ENCODE measurements around the gene SRF. TPM values are rescaled to one million over a fixed set of nuclear protein-coding genes. Genes with fewer than 3 reads are reported as not detected.

The SRF gene
- total RNA-seq, 1 donor from 2014 or later = 71.2 TPM

DNA sequence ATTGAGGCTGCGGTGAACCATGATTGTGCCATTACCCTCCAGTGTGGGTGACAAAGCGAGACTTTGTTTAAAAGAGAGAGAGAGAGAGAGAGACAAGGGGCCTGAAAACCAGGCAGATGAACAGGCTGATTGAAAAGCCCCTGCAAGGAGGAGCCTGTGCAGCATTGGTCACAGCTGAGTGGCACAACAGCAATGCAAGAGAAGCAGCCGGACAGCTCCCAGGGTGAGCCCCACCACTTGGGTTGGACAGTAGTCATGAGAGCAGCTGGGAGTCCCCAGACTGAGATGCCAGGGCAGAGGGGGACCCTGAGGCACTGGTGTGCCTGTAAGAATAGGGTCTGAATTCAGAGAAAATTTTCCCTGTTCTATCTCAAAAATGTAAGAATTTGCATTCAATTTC, 48.0 kb downstream of the SRF start:
- H3K27ac ChIP-seq = no peak overlapping the region
- no peak for DNase-seq (ENCODE audit: low spot score in 2 of 2)
- TF ChIP-seq, protein P1, sequence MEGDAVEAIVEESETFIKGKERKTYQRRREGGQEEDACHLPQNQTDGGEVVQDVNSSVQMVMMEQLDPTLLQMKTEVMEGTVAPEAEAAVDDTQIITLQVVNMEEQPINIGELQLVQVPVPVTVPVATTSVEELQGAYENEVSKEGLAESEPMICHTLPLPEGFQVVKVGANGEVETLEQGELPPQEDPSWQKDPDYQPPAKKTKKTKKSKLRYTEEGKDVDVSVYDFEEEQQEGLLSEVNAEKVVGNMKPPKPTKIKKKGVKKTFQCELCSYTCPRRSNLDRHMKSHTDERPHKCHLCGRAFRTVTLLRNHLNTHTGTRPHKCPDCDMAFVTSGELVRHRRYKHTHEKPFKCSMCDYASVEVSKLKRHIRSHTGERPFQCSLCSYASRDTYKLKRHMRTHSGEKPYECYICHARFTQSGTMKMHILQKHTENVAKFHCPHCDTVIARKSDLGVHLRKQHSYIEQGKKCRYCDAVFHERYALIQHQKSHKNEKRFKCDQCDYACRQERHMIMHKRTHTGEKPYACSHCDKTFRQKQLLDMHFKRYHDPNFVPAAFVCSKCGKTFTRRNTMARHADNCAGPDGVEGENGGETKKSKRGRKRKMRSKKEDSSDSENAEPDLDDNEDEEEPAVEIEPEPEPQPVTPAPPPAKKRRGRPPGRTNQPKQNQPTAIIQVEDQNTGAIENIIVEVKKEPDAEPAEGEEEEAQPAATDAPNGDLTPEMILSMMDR (IDR thresholded peaks at IDR 0.05) = no peak
- intact Hi-C loops (cut with DNase I) = no loop called here
- peaks cover 38 to 64% of the 10 kb centered on the region in 2 donors for H3K36me3 ChIP-seq
- H3K4me1 ChIP-seq = no peaks in the 10 kb centered on the region
- no peaks in the 10 kb centered on the region for H3K27me3 ChIP-seq
- no peak overlapping the region for H3K4me3 ChIP-seq
- no peaks in the 10 kb centered on the region for H3K9me3 ChIP-seq

DNA sequence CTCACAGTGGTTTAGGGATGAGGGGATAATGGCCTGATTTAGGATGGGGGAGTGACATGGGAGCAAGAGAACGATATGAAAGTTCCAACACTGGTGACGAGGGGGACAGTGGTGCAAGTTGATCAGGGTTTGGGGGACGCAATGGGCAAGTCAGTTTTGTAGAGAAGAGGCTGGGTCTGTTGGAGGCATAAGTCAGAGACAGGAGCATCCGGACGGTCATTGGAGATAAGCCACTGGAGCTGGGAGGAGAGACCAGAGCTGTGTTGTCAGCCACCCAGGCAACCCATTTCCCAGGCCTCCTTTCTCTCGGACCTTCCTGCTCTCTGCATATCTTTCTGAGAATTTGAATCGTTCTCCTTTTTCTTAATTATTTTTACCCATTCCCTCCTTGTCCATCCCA, 48.7 kb downstream of the SRF start:
- Histone ChIP-seq H3K27me3 (no peaks in the 10 kb centered on the region), H3K9me3 (no peaks in the 10 kb centered on the region), H3K27ac (no peak overlapping the region), H3K4me1 (no peaks in the 10 kb centered on the region), H3K36me3 (peaks cover 38 to 68% of the 10 kb centered on the region in 2 donors), H3K4me3 (no peak overlapping the region)
- DNase-seq (ENCODE audit: low spot score in 2 of 2) = no peak
- TF ChIP-seq, protein P1 (IDR thresholded peaks at IDR 0.05) = no peak
- intact Hi-C loops (cut with DNase I) = no loop called here

DNA sequence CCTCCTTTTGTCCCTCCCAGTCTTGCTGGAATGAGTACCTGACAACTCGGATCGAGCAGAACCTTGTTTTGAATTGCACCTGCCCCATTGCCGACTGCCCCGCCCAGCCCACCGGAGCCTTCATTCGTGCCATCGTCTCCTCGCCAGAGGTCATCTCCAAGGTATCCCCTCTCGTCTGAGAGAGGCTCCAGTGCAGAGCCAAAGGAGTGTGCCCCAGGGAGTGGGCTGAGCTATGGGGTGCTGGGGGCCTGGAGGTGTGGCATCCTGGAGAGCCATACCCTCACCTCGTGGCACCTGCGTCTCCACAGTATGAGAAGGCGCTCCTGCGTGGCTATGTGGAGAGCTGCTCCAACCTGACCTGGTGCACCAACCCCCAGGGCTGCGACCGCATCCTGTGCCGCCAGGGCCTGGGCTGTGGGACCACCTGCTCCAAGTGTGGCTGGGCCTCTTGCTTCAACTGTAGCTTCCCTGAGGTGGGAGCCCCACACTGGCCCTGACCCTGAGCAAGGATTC, 49.4 kb downstream of the SRF start:
- no peak overlapping the region for H3K27ac ChIP-seq
- DNase-seq (ENCODE audit: low spot score in 2 of 2) = no peak
- H3K4me1 ChIP-seq = no peaks in the 10 kb centered on the region
- H3K4me3 ChIP-seq = no peak overlapping the region
- TF ChIP-seq, protein P1 (IDR thresholded peaks at IDR 0.05) = no peak
- no peaks in the 10 kb centered on the region for H3K27me3 ChIP-seq
- intact Hi-C loops (cut with DNase I) = no loop called here
- peaks cover 33 to 61% of the 10 kb centered on the region in 2 donors for H3K36me3 ChIP-seq
- no peaks in the 10 kb centered on the region for H3K9me3 ChIP-seq

DNA sequence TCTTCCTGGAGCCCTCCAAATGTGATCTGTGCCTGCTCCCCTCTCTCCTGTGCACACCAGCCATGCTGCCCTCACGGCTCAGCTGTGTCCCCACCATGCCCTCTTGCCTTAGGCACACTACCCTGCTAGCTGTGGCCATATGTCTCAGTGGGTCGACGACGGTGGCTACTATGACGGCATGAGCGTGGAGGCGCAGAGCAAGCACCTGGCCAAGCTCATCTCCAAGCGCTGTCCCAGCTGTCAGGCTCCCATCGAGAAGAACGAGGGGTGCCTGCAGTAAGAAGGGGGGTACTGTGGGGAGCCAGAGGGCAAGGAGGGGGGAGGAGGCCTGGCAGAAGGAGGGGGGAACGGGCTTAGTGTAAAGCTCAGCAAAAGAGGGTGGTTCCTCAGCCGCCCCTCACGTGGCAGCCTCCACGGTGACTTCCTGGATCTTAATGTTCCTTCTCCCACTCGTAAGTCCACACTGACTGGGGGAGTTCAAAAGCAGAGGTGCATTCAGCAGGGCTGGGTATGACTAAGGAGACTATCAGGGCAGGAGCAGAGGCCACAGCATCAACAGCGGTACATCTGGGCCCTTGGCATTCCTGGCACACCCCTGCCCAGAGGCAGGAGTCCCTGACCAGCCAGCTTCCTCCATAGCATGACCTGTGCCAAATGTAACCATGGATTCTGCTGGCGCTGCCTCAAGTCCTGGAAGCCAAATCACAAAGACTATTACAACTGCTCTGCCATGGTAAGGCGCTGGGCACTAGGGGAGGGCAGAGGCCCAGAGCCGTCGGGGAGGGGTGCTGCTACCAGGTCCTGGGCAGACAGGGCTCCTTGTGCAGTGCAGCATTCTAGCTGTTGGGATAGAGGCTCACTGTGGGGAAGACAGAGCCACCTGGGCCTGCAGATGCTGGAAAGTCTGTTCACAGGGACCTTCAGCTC, 50.2 kb downstream of the SRF start:
- peak overlapping the region in 1 of 2 donors; percentile 8 for H3K27ac ChIP-seq
- TF ChIP-seq, protein P1 (IDR thresholded peaks at IDR 0.05) = no peak
- no peaks in the 10 kb centered on the region for H3K27me3 ChIP-seq
- H3K9me3 ChIP-seq = no peaks in the 10 kb centered on the region
- H3K36me3 ChIP-seq = peaks cover 24 to 53% of the 10 kb centered on the region in 2 donors
- intact Hi-C loops (cut with DNase I) = no loop called here
- H3K4me3 ChIP-seq = no peak overlapping the region
- DNase-seq (ENCODE audit: low spot score in 2 of 2) = no peak
- no peaks in the 10 kb centered on the region for H3K4me1 ChIP-seq

DNA sequence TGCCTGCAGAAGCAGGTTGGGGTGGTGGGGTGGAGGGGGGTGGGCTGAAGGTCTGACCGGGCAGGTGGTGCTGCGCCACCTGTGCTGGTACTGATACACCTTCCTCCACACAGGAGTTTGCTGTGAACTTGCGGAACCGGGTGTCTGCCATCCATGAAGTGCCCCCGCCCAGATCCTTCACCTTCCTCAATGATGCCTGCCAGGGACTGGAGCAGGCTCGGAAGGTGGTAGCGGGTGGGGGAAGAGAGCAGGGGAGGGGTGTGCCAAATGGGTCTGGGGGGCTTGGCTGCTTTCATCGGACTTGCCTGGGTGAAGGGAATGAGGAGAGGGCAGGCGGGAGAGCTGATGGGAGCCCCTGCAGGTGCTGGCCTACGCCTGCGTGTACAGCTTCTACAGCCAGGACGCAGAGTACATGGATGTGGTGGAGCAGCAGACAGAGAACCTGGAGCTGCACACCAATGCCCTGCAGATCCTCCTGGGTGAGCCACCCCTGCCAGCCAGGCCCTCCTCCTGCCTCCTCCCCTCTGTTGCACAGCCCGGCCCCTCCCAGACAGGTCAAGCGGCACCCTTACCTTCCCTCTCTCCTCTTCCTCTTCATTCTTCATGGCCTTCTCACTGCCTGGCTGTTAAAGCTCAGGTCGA, 51.5 kb downstream of the SRF start:
- Histone ChIP-seq H3K9me3 (no peaks in the 10 kb centered on the region), H3K27me3 (no peaks in the 10 kb centered on the region), H3K4me3 (no peak overlapping the region), H3K36me3 (peaks cover 19 to 40% of the 10 kb centered on the region in 2 donors), H3K4me1 (no peaks in the 10 kb centered on the region), H3K27ac (no peak overlapping the region)
- DNase-seq (ENCODE audit: low spot score in 2 of 2) = no peak
- intact Hi-C loops (cut with DNase I) = no loop called here
- TF ChIP-seq, protein P1 (IDR thresholded peaks at IDR 0.05) = no peak
